Neuronal stem cell (in vitro differentiated cells): ENCODE data around the gene FGGY.

Source experiments
- DNase-seq: peaks from one replicate; pipeline ENCODE4 v3.0.0-alpha.2; 2013; ENCODE audit warnings: low spot score
- H2AFZ ChIP-seq: one replicate; pipeline ENCODE4 v1.6.1; 2013; ENCODE audit warnings: mild to moderate bottlenecking, low read length, inconsistent platforms
- H2AK5ac ChIP-seq: 2 replicates; pipeline ENCODE4 v1.6.1; 2013; ENCODE audit warnings: low read depth, mild to moderate bottlenecking, inconsistent platforms, low read length, moderate library complexity, mixed read lengths
- H2BK120ac ChIP-seq: 2 replicates; pipeline ENCODE4 v1.6.1; 2013; ENCODE audit warnings: low read depth, mild to moderate bottlenecking, inconsistent platforms, low read length, moderate library complexity, mixed read lengths
- H2BK12ac ChIP-seq: one replicate; pipeline ENCODE4 v1.6.1; 2013; ENCODE audit warnings: low read length, inconsistent platforms
- H2BK15ac ChIP-seq: 2 replicates; pipeline ENCODE4 v1.6.1; 2013; ENCODE audit warnings: mild to moderate bottlenecking, low read length, inconsistent platforms, mixed read lengths
- H2BK5ac ChIP-seq: one replicate; pipeline ENCODE4 v1.6.1; 2013; ENCODE audit warnings: inconsistent platforms, mild to moderate bottlenecking, low read length, moderate library complexity
- H3K14ac ChIP-seq: one replicate; pipeline ENCODE4 v1.6.1; 2013; ENCODE audit warnings: low read length, inconsistent platforms
- H3K18ac ChIP-seq: 2 replicates; pipeline ENCODE4 v1.6.1; 2013; ENCODE audit warnings: low read length, inconsistent platforms
- H3K23ac ChIP-seq: 2 replicates; pipeline ENCODE4 v1.6.1; 2013; ENCODE audit warnings: low read depth, mild to moderate bottlenecking, mixed read lengths, low read length, inconsistent platforms; ENCODE audit not compliant: poor library complexity
- H3K27ac ChIP-seq: replicated peaks from 3 replicates; pipeline ENCODE4 v1.5.1; 2013; ENCODE audit warnings: low read length, inconsistent platforms
- H3K27me3 ChIP-seq, 3 experiments: 2 replicates each; pipeline ENCODE4 v1.6.1; 2013; ENCODE audit warnings: low read length in 3 of 3, mild to moderate bottlenecking in 2 of 3, inconsistent platforms in 1 of 3, low read depth in 1 of 3, mixed read lengths in 1 of 3, moderate library complexity in 1 of 3; ENCODE audit not compliant: control insufficient read depth in 3 of 3, insufficient read depth in 3 of 3
- H3K36me3 ChIP-seq, 2 donors: replicated peaks in 1 of 2; 2 replicates each; pipeline ENCODE4 v1.6.1; 2013; ENCODE audit warnings: low read length in 2 of 2; ENCODE audit not compliant: control insufficient read depth in 2 of 2, insufficient read depth in 2 of 2
- H3K4ac ChIP-seq: 2 replicates; pipeline ENCODE4 v1.6.1; 2013; ENCODE audit warnings: inconsistent platforms, mild to moderate bottlenecking, low read length, moderate library complexity
- H3K4me1 ChIP-seq, 2 donors: 1 replicate in 1 of 2; 2 replicates in 1 of 2; pipeline ENCODE4 v1.6.1; 2013; ENCODE audit warnings: low read length in 2 of 2, low read depth in 1 of 2; ENCODE audit not compliant: control insufficient read depth in 2 of 2, insufficient read depth in 1 of 2
- H3K4me2 ChIP-seq: one replicate; pipeline ENCODE4 v1.6.1; 2013; ENCODE audit warnings: mild to moderate bottlenecking, low read length, inconsistent platforms; ENCODE audit not compliant: insufficient read depth, poor library complexity, severe bottlenecking
- H3K4me3 ChIP-seq, 2 donors: 2 replicates each; pipeline ENCODE4 v1.5.1; 2013; ENCODE audit warnings: low read length in 2 of 2, mild to moderate bottlenecking in 2 of 2, inconsistent platforms in 1 of 2, moderate library complexity in 1 of 2
- H3K79me1 ChIP-seq: one replicate; pipeline ENCODE4 v1.6.1; 2013; ENCODE audit warnings: low read depth, mild to moderate bottlenecking, inconsistent platforms, low read length, moderate library complexity
- H3K9ac ChIP-seq: one replicate; pipeline ENCODE4 v1.6.1; 2013; ENCODE audit warnings: mild to moderate bottlenecking, low read depth, low read length, inconsistent platforms; ENCODE audit not compliant: poor library complexity
- H3K9me3 ChIP-seq, 2 donors: replicated peaks in 1 of 2; 2 replicates each; pipeline versions ENCODE3 to v1.6.1; 2013; ENCODE audit warnings: low read length in 2 of 2, mild to moderate bottlenecking in 2 of 2, inconsistent platforms in 1 of 2, low read depth in 1 of 2, mixed read lengths in 1 of 2, moderate library complexity in 1 of 2; ENCODE audit not compliant: control insufficient read depth in 2 of 2, insufficient read depth in 1 of 2
- H4K8ac ChIP-seq: one replicate; pipeline ENCODE4 v1.6.1; 2013; ENCODE audit warnings: low read depth, mild to moderate bottlenecking, inconsistent platforms, low read length, moderate library complexity
- H4K91ac ChIP-seq: one replicate; pipeline ENCODE4 v1.6.1; 2013; ENCODE audit warnings: low read length, low read depth, mild to moderate bottlenecking, inconsistent platforms; ENCODE audit not compliant: poor library complexity
- WGBS, 2 donors: extraction: QIAGEN DNeasy Blood & Tissue Kit; methylation state at CpG; one replicate each; pipeline ENCODE4 v1.1.7; 2013; ENCODE audit warnings: missing lambda C conversion rate in 2 of 2, mixed read lengths in 1 of 2; ENCODE audit not compliant: insufficient read length in 2 of 2, insufficient replicate concordance in 1 of 2; ENCODE audit errors: extremely low coverage in 2 of 2; 5-methylcytosine and 5-hydroxymethylcytosine counted together

The FGGY gene

GRCh38 chr1:59409986-59410385, 113.1 kb downstream of the FGGY start:
- H2BK12ac ChIP-seq, result no peak overlapping the region
- DNase-seq, result no peak
- H3K4me1 ChIP-seq, result peaks cover 0 to 7% of the 10 kb centered on the region in 2 donors
- H2BK15ac ChIP-seq, result no peak overlapping the region
- H3K27me3 ChIP-seq, result no peaks in the 10 kb centered on the region
- no peak overlapping the region for H3K23ac ChIP-seq
- no peak overlapping the region for H2AK5ac ChIP-seq
- no peak overlapping the region for H2AFZ ChIP-seq
- no peak overlapping the region for H2BK120ac ChIP-seq
- WGBS, 2 donors, result no CpG with 5 or more reads among the region's 2 CpGs
- H4K91ac ChIP-seq, result no peak overlapping the region
- no peak overlapping the region for H4K8ac ChIP-seq
- H3K14ac ChIP-seq, result no peak overlapping the region
- H3K9me3 ChIP-seq, result peaks cover 4 to 15% of the 10 kb centered on the region in 2 donors
- no peaks in the 10 kb centered on the region for H3K36me3 ChIP-seq
- peaks cover 1% of the 10 kb centered on the region for H3K79me1 ChIP-seq
- no peak overlapping the region for H2BK5ac ChIP-seq
- H3K4me3 ChIP-seq, result no peak overlapping the region
- H3K18ac ChIP-seq, result no peak overlapping the region
- no peak overlapping the region for H3K4me2 ChIP-seq
- H3K4ac ChIP-seq, result no peak overlapping the region
- H3K27ac ChIP-seq, result no peak overlapping the region
- H3K9ac ChIP-seq, result no peak overlapping the region

DNA sequence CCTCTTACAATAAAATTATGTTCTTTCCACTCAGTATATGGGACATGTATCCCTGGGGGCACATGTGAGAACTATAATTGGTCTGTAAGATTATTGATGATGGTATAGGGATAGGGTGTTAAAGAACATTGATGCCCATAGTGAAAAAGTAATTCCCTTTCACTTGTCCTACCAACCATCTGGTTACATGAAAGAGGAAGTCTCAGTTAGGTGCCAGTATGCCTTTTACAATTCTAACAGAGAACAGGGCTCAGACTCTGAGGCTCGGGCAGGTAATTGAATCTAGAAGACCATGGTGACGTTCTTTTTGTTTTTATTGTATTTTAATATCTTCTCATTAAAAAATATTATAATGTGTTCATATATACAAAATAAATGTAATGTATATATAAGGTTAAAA, 113.6 kb downstream of the FGGY start:
- Histone ChIP-seq H3K9me3 (peaks cover 4 to 14% of the 10 kb centered on the region in 2 donors), H3K27me3 (no peaks in the 10 kb centered on the region), H3K23ac (no peak overlapping the region), H3K4me2 (no peak overlapping the region), H3K18ac (no peak overlapping the region), H2BK12ac (no peak overlapping the region), H2AFZ (no peak overlapping the region), H3K36me3 (no peaks in the 10 kb centered on the region), H4K91ac (no peak overlapping the region), H2BK5ac (no peak overlapping the region), H2BK120ac (no peak overlapping the region), H3K9ac (no peak overlapping the region), H3K4ac (no peak overlapping the region), H3K27ac (no peak overlapping the region), H3K4me1 (peaks cover 0 to 7% of the 10 kb centered on the region in 2 donors), H3K4me3 (no peak overlapping the region), H3K79me1 (peaks cover 1% of the 10 kb centered on the region), H2AK5ac (no peak overlapping the region), H2BK15ac (no peak overlapping the region), H3K14ac (no peak overlapping the region), H4K8ac (no peak overlapping the region)
- no peak for DNase-seq
- WGBS, 2 donors, result no CpG with 5 or more reads among the region's 2 CpGs

GRCh38 chr1:59411147-59411546, 114.3 kb downstream of the FGGY start:
- Histone ChIP-seq H2BK5ac (no peak overlapping the region), H3K4me3 (no peak overlapping the region), H3K23ac (no peak overlapping the region), H2BK15ac (no peak overlapping the region), H2BK12ac (no peak overlapping the region), H3K36me3 (no peaks in the 10 kb centered on the region), H2AFZ (no peak overlapping the region), H2AK5ac (no peak overlapping the region), H3K27ac (no peak overlapping the region), H3K4me2 (no peak overlapping the region), H3K79me1 (peaks cover 1% of the 10 kb centered on the region), H2BK120ac (no peak overlapping the region), H3K4ac (no peak overlapping the region), H4K91ac (no peak overlapping the region), H3K9ac (no peak overlapping the region), H3K9me3 (peaks cover 4 to 10% of the 10 kb centered on the region in 2 donors), H3K27me3 (no peaks in the 10 kb centered on the region), H3K14ac (no peak overlapping the region), H3K4me1 (peaks cover 0 to 7% of the 10 kb centered on the region in 2 donors), H3K18ac (no peak overlapping the region), H4K8ac (no peak overlapping the region)
- no CpG with 5 or more reads among the region's 3 CpGs for WGBS, 2 donors
- no peak for DNase-seq

- H3K9me3 ChIP-seq, result no peaks in the 10 kb centered on the region
- peaks cover 0 to 7% of the 10 kb centered on the region in 2 donors for H3K4me1 ChIP-seq
- DNase-seq, result no peak
- peaks cover 1% of the 10 kb centered on the region for H3K79me1 ChIP-seq
- no peak overlapping the region for H3K4ac ChIP-seq
- no peaks in the 10 kb centered on the region for H3K36me3 ChIP-seq
- no peaks in the 10 kb centered on the region for H3K27me3 ChIP-seq
- no CpG with 5 or more reads among the region's 2 CpGs for WGBS, 2 donors
- no peak overlapping the region for H3K27ac ChIP-seq
- H3K14ac ChIP-seq, result no peak overlapping the region
- no peak overlapping the region for H4K91ac ChIP-seq
- no peak overlapping the region for H3K23ac ChIP-seq
- no peak overlapping the region for H2AFZ ChIP-seq
- H3K9ac ChIP-seq, result no peak overlapping the region
- H2AK5ac ChIP-seq, result no peak overlapping the region
- H4K8ac ChIP-seq, result no peak overlapping the region
- H2BK5ac ChIP-seq, result no peak overlapping the region
- H3K18ac ChIP-seq, result no peak overlapping the region
- no peak overlapping the region for H3K4me3 ChIP-seq
- H3K4me2 ChIP-seq, result no peak overlapping the region
- H2BK120ac ChIP-seq, result no peak overlapping the region
- no peak overlapping the region for H2BK15ac ChIP-seq
- no peak overlapping the region for H2BK12ac ChIP-seq
Observed at GRCh38 chr1:59412718-59413326, 115.9 kb downstream of the FGGY start.
